HepG2 (cell line): ENCODE measurements around the gene DNAJA2. TPM values are rescaled to one million over a fixed set of nuclear protein-coding genes. Genes with fewer than 3 reads are reported as not detected.
A peak's percentile ranks its signal among the peaks of the same experiment; 100 is the strongest.

Source experiments
- ASH2L ChIP-seq: fragments of 300-600, 200-600 bp; sonication (generic); IDR thresholded peaks from 2 replicates; pipeline ENCODE4 v1.7.0; 2017; ENCODE audit warnings: low read depth, mild to moderate bottlenecking, moderate library complexity, mixed read lengths, low read length; ENCODE audit not compliant: insufficient read length
- ESRRA ChIP-seq: sonication (generic); formaldehyde crosslinking; IDR thresholded peaks from 2 replicates; pipeline ENCODE4 v1.5.1; 2020; ENCODE audit warnings: mild to moderate bottlenecking, low read depth, missing genetic modification reagents
- FOXO4 ChIP-seq: sonication (generic); formaldehyde crosslinking; conservative IDR thresholded peaks from 2 replicates; pipeline ENCODE4 v1.8.1; 2023; ENCODE audit warnings: missing genetic modification reagents
- IKZF4 ChIP-seq: sonication (generic); formaldehyde crosslinking; IDR thresholded peaks from 2 replicates; pipeline ENCODE4 v1.5.1; 2020; ENCODE audit warnings: borderline replicate concordance, mild to moderate bottlenecking, low read depth, missing genetic modification reagents; ENCODE audit errors: not compliant biosample characterization
- JUNB ChIP-seq: sonication (generic); formaldehyde crosslinking; IDR thresholded peaks from 2 replicates; pipeline ENCODE4 v1.8.0; 2022; ENCODE audit warnings: missing genetic modification reagents, mild to moderate bottlenecking, borderline replicate concordance
- KDM3A ChIP-seq: IDR thresholded peaks from 2 replicates; pipeline ENCODE4 v1.6.1; 2018; ENCODE audit warnings: low read depth, missing compliant biosample characterization
- MTERF4 ChIP-seq: sonication (generic); formaldehyde crosslinking; IDR thresholded peaks from 2 replicates; pipeline ENCODE4 v1.8.0; 2023; ENCODE audit warnings: mild to moderate bottlenecking, missing genetic modification reagents
- MXD4 ChIP-seq: IDR thresholded peaks from 2 replicates; pipeline ENCODE4 v1.6.1; 2016; ENCODE audit warnings: mild to moderate bottlenecking, missing biosample characterization, missing genetic modification reagents
- NFRKB ChIP-seq: fragments of 450-650 bp; IDR thresholded peaks from 2 replicates; pipeline ENCODE4 v1.6.1; 2017
- TGIF2 ChIP-seq: IDR thresholded peaks from 2 replicates; pipeline ENCODE4 v1.6.1; 2016; ENCODE audit warnings: control low read depth, missing compliant biosample characterization
- ZNF552 ChIP-seq: sonication (generic); formaldehyde crosslinking; IDR thresholded peaks from 2 replicates; pipeline ENCODE4 v1.9.0; 2022; ENCODE audit warnings: missing genetic modification reagents, mild to moderate bottlenecking, borderline replicate concordance
- ZNF737 ChIP-seq: sonication (generic); formaldehyde crosslinking; IDR thresholded peaks from 2 replicates; pipeline ENCODE4 v1.5.0; 2020; ENCODE audit warnings: missing genetic modification reagents, mild to moderate bottlenecking, borderline replicate concordance
- ZNF841 ChIP-seq: sonication (generic); formaldehyde crosslinking; IDR thresholded peaks from 2 replicates; pipeline ENCODE4 v1.8.1; 2023; ENCODE audit warnings: missing genetic modification reagents, borderline replicate concordance
- polyA plus RNA-seq, 8 experiments: library from polyadenylated mRNA; depleted of rRNA in 3 of 8; stranded (reverse) in 7 of 8; unstranded in 1 of 8; fragments of >200 nt; fragmentation: Illumina TruSeq in 4 of 8; extraction: Trizol in 4 of 8; gene quantifications; 2 replicates each; pipeline versions ENCODE4 v1.2.1 to v1.2.3, GENCODE V29; 2011 to 2016; ENCODE audit warnings: low read depth in 4 of 8, missing spikeins in 1 of 8, mixed read lengths in 1 of 8; ENCODE audit not compliant: insufficient read depth in 1 of 8
- total RNA-seq, 5 experiments: library from RNA; depleted of rRNA; stranded (reverse); fragments of >200 nt; fragmentation: Illumina TruSeq; extraction: Trizol; gene quantifications; 2 replicates each; pipeline ENCODE4 v1.2.3, GENCODE V29; 2016; ENCODE audit warnings: low read depth in 1 of 5
- TF ChIP-seq, protein P1 (sequence below): sonication (generic); formaldehyde crosslinking; IDR thresholded peaks from 2 replicates; pipeline ENCODE4 v1.9.0; 2021; ENCODE audit warnings: mild to moderate bottlenecking, missing genetic modification reagents
- TF ChIP-seq, protein P2 (sequence below): IDR thresholded peaks from 2 replicates; pipeline ENCODE4 v1.6.1; 2016; ENCODE audit warnings: low read depth
- TF ChIP-seq, protein P3 (sequence below): sonication (generic); formaldehyde crosslinking; IDR thresholded peaks from 2 replicates; pipeline ENCODE4 v1.4.0; 2020; ENCODE audit warnings: missing genetic modification reagents, mild to moderate bottlenecking, borderline replicate concordance

Gene DNAJA2
- total and polyA plus RNA-seq, 2 of the 13 experiments (the other 11 are each of a cell fraction or from before 2014, with no cell fraction given), result 25.4 to 176 TPM

GRCh38 chr16:46918905-46919792 is 54.3 kb downstream of the DNAJA2 start (continued):
- TF ChIP-seq, protein P1, sequence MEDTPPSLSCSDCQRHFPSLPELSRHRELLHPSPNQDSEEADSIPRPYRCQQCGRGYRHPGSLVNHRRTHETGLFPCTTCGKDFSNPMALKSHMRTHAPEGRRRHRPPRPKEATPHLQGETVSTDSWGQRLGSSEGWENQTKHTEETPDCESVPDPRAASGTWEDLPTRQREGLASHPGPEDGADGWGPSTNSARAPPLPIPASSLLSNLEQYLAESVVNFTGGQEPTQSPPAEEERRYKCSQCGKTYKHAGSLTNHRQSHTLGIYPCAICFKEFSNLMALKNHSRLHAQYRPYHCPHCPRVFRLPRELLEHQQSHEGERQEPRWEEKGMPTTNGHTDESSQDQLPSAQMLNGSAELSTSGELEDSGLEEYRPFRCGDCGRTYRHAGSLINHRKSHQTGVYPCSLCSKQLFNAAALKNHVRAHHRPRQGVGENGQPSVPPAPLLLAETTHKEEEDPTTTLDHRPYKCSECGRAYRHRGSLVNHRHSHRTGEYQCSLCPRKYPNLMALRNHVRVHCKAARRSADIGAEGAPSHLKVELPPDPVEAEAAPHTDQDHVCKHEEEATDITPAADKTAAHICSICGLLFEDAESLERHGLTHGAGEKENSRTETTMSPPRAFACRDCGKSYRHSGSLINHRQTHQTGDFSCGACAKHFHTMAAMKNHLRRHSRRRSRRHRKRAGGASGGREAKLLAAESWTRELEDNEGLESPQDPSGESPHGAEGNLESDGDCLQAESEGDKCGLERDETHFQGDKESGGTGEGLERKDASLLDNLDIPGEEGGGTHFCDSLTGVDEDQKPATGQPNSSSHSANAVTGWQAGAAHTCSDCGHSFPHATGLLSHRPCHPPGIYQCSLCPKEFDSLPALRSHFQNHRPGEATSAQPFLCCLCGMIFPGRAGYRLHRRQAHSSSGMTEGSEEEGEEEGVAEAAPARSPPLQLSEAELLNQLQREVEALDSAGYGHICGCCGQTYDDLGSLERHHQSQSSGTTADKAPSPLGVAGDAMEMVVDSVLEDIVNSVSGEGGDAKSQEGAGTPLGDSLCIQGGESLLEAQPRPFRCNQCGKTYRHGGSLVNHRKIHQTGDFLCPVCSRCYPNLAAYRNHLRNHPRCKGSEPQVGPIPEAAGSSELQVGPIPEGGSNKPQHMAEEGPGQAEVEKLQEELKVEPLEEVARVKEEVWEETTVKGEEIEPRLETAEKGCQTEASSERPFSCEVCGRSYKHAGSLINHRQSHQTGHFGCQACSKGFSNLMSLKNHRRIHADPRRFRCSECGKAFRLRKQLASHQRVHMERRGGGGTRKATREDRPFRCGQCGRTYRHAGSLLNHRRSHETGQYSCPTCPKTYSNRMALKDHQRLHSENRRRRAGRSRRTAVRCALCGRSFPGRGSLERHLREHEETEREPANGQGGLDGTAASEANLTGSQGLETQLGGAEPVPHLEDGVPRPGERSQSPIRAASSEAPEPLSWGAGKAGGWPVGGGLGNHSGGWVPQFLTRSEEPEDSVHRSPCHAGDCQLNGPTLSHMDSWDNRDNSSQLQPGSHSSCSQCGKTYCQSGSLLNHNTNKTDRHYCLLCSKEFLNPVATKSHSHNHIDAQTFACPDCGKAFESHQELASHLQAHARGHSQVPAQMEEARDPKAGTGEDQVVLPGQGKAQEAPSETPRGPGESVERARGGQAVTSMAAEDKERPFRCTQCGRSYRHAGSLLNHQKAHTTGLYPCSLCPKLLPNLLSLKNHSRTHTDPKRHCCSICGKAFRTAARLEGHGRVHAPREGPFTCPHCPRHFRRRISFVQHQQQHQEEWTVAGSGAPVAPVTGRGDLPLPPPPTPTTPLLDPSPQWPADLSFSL, result 0 out of 2 replicates have a peak, but pooled peaks have one; percentile 6
- TF ChIP-seq ZNF737 (CRISPR knock-in tag) (no peak), JUNB (CRISPR knock-in tag) (no peak; the same call in 1 of the 2 replicates), ZNF841 (CRISPR knock-in tag) (no peak), ZNF552 (CRISPR knock-in tag) (0 out of 2 replicates have a peak, but pooled peaks have one; percentile 31), MTERF4 (CRISPR knock-in tag) (no peak), IKZF4 (CRISPR knock-in tag) (peak; percentile 73), ASH2L (peak; percentile 27), KDM3A (CRISPR knock-in tag) (peak; percentile 78; the same call in 1 of the 2 replicates), TGIF2 (CRISPR knock-in tag) (peak; percentile 80; the same call in 1 of the 2 replicates), FOXO4 (CRISPR knock-in tag) (0 out of 2 replicates have a peak, but pooled peaks have one; percentile 91), ESRRA (CRISPR knock-in tag) (peak; percentile 88), MXD4 (CRISPR knock-in tag) (no peak), NFRKB (no peak)
- TF ChIP-seq, protein P2, sequence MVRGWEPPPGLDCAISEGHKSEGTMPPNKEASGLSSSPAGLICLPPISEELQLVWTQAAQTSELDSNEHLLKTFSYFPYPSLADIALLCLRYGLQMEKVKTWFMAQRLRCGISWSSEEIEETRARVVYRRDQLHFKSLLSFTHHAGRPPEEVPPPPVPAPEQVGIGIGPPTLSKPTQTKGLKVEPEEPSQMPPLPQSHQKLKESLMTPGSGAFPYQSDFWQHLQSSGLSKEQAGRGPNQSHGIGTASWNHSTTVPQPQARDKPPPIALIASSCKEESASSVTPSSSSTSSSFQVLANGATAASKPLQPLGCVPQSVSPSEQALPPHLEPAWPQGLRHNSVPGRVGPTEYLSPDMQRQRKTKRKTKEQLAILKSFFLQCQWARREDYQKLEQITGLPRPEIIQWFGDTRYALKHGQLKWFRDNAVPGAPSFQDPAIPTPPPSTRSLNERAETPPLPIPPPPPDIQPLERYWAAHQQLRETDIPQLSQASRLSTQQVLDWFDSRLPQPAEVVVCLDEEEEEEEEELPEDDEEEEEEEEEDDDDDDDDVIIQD (CRISPR knock-in tag), result peak; percentile 79
- TF ChIP-seq, protein P3, sequence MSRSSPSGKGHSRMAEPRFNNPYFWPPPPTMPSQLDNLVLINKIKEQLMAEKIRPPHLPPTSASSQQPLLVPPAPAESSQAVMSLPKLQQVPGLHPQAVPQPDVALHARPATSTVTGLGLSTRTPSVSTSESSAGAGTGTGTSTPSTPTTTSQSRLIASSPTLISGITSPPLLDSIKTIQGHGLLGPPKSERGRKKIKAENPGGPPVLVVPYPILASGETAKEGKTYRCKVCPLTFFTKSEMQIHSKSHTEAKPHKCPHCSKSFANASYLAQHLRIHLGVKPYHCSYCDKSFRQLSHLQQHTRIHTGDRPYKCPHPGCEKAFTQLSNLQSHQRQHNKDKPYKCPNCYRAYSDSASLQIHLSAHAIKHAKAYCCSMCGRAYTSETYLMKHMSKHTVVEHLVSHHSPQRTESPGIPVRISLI, result peak; percentile 36; the same call in 1 of the 2 replicates
